HG03095 (cell line): ENCODE measurements around the gene ME1.
"Not testable (repeated sequence)": the region's sequence is repeated elsewhere in the genome, so short reads cannot be mapped to it uniquely, and the experiment has no call there.

Source experiments
- ATAC-seq: cut with Tn5 transposase; IDR thresholded peaks from one replicate; pipeline ENCODE4 v1.9.1; 2021; ENCODE audit warnings: moderate library complexity; ENCODE audit not compliant: unreplicated experiment

The ME1 gene

DNA sequence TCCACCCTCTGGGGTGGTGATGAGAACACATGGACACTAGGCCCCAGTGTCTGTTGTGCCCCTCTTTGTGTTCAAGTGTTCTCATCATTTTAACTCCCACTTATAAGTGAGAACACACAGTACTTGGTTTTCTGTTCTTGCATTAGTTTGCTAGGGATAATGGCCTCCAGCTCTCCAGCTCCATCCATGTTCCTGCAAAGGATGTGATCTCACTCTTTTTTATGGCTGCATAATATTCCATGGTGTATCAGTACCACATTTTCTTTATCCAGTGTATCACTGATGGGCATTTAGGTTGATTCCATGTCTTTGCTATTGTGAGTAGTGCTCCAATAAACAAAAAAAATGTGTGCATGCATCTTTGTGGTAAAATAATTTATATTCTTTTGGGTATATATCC, 170.3 kb downstream of the ME1 start:
- ATAC-seq: no peak

DNA sequence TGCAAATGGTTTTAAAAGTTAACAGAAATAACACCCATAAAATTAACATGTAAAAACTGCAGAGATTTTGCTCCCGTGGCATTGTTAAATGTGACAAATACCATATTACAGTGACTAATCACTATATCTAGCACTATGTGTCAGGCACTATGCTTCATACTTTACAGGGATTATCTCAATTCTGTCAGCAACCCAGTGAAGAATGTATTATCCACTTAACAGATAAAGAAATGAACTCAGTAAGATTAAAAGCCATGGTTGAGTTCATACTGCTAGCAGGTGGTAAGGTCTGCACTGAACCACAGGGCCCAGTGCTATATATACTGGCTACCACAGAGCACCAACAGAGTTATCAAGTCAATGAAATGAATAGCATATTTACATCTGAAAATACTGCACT, 172.3 kb downstream of the ME1 start:
- no peak for ATAC-seq

DNA sequence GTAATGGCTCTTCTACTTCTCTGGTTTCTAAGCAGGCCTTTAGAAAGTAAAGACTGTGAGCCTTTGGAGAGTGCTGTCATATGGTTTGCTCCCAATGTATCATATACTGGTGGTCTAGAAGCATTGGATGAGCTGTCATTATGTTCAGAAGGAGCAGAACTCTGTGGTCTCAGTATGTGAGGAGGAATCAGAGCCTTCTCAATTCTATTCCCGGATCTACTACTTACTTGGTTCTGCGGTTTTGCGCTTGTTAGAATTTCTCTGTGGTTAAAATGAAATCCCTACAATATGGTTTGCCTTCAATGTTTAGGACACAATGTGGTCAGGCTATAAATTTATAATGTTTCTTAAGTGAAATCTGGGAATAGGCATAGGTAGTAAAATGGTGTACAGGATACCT, 173.1 kb downstream of the ME1 start:
- no peak for ATAC-seq

DNA sequence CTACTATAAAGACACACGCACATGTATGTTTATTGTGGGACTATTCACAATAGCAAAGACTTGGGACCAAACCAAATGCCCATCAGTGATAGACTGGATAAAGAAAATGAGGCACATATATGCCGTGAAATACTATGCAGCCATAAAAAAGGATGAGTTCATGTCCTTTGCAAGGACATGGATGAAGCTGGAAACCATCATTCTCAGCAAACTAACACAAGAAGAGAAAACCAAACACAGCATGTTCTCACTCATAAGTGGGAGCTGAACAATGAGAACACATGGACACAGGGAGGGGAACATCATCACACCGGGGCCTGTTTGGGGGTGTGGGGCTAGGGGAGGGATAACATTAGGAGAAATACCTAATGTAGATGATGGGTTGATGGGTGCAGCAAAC, 174.1 kb downstream of the ME1 start:
- ATAC-seq: not testable (repeated sequence)

DNA sequence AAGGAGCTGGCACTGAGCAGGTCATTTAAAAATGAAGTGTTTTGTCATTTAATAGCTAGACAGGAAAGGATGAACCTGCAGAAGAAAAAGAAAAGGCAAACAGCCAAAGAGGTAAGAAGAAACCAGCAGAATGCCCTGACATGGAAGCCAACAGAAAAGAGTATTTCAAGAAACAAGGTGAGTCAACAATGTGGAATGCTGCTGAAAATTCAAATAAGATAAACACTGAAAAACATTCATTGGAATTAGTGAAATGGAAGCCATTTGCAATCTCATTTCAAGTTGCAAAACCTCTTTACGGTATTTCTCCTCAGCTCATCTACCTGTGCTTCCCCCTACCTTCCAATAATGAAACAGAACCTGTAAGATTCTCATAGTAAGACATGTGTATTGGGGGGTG, 178.1 kb downstream of the ME1 start:
- no peak for ATAC-seq

DNA sequence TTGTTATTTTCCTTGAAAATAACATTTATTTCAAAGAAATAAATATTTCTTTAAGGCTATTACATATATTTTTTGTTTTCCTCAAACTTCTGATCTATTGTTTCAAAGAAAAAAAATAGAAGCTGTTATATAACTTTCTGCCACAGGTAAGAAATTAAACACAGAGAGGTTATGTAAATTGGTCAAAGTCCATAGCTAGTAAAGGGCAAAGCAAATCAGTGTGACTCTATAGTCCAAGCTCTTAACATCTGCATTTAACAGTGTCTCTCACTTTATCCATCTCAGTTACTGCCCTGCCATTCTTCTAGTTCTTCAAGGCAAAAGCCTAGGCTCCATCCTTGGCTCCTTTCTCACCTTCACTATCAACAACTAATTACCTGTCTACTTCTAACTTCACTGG, 180.6 kb downstream of the ME1 start:
- no peak for ATAC-seq

DNA sequence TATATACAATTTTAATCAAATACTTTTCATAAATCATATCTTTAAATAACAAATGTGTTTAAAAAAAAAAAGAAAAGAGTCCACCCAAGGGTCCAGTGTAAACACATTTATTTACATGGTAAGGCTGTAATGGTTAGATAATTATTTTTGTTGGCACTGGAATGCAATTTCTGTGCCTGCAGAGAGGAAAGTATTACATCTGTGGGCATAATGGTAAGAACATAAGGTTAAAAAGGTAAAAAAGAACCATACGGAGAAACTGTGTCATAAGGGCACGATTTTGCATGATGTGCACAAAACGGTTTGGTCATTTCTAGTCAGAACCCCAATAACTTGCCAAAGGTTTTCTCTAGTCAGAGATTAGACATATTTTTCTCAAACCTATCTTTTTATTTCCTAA, 183.4 kb downstream of the ME1 start:
- ATAC-seq: no peak

DNA sequence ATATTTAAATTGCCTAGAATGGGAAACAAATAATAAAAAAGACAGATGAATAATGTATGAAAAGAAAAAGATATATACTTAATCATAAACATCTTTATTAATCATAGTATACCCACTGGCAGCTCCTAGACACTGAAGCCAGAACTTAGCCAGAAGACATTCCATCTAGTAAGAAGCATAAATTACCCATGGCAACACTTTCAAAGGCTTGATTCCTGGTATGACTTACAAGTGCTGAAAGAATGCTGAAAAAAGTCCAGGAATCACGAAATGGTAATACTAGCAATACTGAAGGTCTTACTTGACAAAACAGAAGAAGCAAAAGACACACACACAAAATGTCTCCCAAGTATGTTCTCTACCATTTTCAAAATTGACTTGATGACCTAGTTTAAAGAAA, 199.7 kb downstream of the ME1 start:
- no peak for ATAC-seq

DNA sequence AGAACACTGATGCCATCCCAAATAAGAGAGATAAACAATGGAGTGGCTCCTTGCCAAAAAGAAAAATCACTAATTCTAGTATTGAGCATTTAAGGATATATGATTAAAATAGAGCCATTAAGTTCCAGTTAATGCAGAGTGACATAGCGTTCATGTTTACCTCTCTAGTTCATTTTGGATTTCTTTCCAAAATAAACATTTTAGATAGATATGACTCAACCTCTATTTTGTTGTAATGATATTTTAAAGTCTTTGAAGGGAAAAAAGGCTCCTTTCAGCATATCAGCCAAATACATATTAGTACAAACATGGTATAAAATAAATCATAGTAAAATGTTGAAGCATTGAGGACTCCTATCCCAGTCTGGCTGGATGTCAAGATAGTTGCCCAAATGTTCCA, 204.3 kb downstream of the ME1 start:
- ATAC-seq: no peak

DNA sequence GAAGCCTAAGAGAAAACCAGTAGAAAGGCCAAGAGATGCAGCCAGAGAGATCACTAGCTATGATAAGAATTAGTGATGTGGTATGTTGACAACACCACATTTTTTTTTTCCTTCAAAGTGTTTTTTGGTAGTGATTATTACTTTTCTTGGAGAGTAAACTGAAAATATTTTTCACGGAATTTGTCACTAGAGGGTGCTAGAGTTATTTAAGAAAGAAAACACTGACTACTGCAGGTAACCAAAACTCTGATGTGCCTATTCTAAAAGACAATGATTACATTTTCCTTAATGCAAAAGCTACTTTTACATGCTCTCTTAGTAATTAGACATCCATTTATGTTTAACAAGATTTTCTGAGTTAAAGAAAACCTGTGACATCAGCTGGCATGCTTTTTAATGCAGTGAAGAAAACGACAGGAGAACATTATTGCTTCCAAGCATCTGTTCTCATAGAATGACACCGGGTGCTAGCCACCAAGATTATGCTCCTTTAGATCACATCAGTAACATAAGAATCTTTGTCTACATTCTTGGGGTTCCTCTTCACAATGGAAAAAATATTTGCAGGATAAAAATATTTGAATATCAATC, 208.9 kb downstream of the ME1 start:
- no peak for ATAC-seq

DNA sequence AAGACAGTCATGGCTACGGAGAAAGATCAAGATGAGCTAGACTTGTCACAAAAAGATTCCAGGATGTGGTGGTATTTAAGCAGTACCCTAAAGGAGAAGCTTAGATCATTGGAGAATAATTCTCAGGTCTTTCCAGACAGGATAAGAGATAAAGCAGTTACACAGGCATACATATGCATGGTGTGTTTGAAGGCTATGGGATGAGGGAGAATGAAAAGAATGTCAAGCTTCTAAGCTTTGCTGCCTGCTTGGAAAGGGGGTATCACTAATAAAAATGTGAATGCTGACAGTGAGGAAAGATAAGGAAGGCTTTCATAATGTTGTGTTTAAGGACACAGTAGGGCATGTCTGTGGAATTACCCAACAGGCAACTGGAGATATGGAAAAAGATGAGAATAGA, 209.6 kb downstream of the ME1 start:
- no peak for ATAC-seq

DNA sequence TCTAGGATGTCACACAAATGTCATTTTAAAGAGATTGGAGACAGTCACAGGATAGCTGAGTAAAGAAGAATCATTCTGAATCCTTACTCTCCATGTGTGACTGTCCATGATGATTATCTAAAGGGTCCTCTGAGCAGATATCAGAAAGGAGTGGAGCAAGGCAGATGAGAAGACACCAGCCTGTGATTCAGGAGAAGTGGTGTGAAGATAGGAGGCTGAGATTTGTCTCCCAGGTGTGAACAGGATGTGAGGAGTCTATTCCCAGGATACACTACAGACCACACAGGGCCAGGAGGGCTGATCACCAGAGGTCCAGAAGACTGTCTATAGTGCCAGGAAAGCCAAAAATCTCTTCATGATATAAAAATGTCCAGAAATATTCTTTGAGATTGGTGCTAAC, 210.7 kb downstream of the ME1 start:
- ATAC-seq: no peak

DNA sequence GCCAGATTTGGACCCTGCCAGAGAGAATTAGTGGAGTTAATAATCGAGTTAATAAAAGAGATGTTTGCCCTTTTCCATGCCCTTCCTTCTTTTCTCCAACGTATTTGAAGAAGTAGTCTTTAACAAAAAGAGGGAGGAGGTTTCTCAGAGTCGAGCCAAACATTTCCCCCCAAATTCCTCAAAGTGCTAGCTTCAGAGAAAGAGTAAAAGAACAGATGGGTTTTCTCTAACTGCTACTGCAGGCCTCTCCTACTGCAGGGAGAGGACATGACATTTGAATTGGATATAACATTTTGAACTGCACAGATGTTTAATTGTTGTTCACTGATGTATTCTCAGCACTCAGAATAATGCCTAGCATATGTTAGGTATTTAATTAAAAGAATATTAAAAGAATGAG, 212.2 kb downstream of the ME1 start:
- no peak for ATAC-seq

DNA sequence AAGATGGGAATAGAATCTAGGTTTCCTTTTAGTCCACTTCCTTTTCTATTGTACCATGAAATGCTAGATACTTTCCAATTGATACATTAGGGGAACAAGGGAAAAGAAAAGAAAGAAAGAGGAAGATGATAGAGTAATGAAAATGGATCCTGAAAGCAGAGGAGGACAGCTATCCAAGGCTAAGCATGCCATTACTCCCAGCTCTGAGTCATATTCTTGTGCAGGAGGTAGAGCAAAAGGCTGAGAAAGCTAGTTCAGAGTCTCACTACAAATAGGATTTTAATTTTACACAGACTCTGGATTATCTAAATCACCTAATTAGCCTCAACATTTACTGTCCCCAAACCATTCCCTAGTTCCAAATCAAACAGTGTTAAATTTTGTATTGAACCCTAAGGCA, 214.0 kb downstream of the ME1 start:
- no peak for ATAC-seq

DNA sequence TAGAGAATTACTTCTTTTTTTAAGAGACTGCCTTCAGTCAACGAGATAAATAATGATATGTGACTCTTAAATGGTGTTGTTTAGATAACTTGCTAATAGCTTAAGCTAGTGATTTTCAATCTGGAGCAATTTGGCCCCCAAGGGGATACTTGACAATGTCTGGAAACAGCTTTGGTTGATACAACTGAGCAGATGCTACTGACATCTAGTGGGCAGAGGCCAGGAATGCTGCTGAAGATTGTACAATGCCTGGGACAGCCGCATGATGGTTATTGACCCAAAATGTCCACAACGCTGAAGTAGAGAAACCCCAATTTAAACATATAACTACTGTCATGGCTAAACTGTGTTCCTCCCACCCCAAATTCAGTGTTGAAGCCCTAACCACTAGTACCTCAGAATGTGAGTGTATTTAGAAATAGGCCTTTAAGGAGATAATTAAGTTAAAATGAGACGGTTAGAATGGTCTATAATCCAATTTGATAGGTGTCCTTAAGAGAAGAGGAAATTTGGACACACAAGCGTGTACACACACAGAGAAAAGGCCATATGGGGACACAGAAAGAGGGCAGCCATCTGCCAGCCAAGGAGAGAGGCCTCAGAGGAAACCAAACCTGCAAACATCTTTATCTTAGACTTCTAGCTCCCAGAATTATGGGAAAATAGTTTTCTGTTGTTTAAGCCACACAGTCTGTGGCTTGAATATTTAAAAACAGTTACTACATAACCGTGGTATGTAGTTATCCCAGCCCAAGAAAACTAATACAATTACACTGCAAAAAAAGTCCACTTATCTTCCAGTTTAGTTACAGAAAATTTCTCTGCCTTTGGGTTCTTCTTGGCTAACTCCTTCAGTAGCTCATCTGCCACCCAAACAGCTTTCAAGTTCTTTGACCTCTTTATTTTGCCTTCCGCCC, 215.5 kb downstream of the ME1 start:
- ATAC-seq: peak; percentile 98

DNA sequence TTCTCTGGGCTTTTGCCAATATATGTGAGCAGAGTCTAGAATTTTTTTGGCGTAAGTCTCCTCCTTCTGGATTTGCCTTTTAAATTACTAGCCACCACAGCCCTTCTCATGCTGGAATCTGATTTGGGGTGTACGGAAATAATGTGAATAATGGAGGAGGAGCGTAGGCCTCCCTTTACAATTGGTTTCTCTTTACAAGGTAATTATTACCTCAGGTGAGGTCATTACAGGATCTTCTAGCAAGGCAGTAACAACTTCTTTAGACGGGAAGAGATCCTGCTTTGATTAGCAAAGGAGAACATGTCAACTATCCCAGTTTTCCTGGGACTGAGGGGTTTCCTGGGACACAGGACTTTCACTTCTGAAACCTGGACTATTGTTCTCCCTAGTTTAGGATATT, 228.8 kb downstream of the ME1 start:
- no peak for ATAC-seq

DNA sequence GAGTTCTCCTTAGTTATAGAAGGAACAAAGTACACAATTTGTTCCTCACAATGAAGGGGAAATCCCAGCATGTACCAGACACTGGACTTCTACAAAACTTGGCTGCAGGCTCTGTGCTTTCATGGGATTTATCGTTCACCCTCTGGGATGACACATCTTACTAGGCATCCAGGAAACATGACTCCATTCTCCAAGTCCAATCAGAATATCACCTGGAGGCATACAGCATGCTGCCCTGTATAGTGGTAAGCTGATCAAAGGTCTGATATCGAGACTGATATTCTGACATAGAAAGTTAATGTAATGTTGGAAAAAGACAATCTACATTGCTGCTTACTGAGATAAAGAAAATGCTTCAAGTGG, 231.0 kb downstream of the ME1 start:
- no peak for ATAC-seq

DNA sequence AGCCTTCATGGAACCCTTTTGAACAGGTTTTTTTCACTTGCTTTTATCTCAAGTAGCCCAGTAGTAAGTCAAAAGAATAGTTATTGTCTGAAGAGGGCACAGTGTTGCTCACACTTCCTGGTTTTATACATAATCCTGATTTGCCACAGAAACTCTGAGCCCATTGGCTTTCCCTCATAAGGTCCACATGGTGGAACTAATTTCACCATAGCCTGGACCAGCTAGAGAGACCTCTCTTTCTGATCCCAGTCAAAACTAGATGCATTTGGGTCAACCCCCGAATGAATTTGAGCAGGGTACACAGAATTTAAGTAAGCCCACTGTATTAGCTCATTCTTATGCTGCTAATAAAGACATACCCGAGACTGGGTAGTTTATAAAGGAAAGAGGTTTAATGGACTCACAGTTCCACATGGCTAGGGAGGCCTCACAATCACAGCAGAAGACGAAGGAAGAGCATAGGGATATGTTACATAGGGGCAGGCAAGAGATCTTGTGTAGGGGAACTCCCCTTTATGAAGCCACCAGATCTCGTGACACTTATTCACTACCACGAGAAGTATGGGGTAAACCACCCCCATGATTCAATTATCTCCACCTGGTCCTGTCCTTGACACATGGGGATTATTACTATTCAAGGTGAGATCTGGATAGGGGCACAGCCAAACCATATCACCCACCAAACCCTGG, 231.5 kb downstream of the ME1 start:
- ATAC-seq: no peak

DNA sequence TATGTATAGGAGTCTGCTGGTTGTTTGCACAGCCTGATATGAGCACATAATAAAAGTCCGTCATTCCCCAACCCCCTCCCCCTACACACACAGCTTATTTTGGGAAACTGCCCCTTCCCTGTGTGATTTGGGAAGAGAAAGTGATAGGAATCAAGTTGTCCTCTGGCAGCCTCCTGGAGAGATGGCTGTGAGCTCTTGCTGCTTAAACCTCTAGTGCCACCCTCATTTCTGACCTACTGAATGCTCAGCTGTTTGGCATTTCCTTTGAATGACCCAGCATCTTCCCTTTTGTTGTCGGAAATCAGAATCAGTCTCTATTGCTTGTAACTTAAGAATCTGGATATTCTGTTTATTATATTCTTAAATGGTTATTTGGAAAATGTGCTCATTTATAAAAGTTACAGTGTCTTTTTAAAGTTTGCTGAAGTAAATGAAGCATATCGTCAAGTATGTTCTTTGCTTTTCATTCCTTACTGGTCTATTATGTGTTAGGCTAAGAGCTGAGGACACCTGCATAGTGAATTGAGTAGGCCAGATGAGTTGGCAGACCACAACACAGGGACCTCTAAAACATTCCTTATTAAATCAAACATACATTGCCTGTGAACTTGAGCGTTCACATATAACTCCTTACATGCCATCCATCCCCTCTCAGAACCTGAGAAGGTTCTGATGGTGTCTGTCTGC, 232.2 kb downstream of the ME1 start:
- no peak for ATAC-seq

DNA sequence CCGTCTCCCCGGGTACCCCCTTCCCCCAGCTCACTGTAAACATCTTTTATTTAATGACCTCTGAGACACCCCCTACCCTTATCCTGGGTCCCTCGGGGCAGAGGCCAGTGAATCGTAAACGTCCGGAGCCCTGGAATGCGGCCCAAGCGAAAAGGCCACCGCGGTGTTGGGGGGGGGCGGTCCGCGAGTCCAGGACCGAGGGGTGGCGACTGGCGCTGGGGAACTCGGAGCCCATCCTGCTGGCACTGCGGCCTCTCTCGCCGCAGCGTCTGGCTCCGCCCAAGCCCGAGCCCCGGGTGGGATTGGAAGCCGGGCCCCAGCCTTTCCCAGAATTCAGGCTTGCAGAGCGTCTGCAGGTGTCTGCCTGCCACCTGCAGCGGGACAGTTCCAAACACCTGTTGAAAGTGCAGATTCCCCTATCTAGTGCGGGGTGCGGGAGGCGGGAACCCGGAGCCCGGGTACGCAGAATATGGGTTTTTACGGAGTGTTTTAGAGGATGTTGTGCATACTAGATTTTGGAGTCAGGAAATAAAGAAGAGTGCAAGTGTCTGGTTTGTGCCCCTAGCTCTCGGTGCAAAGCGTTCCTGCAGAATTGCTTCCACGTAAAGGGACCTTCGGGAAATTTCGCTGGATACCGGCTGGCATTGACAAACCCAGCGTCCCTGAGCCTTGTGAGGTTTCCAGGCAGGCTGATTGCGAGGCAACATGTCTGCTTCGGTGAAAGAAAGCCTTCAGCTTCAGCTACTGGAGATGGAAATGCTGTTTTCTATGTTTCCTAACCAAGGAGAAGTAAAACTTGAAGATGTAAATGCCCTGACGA, 236.9 kb downstream of the ME1 start:
- peak; percentile 9 for ATAC-seq
